ENCODE results near the gene MT1F. TPM values are rescaled to one million over a fixed set of nuclear protein-coding genes. Genes with fewer than 3 reads are reported as not detected.

The MT1F gene
- total and polyA plus RNA-seq, 2 of the 4 experiments (the other 2 are of a cell fraction) = 0.56 TPM; not detected in 1

DNA sequence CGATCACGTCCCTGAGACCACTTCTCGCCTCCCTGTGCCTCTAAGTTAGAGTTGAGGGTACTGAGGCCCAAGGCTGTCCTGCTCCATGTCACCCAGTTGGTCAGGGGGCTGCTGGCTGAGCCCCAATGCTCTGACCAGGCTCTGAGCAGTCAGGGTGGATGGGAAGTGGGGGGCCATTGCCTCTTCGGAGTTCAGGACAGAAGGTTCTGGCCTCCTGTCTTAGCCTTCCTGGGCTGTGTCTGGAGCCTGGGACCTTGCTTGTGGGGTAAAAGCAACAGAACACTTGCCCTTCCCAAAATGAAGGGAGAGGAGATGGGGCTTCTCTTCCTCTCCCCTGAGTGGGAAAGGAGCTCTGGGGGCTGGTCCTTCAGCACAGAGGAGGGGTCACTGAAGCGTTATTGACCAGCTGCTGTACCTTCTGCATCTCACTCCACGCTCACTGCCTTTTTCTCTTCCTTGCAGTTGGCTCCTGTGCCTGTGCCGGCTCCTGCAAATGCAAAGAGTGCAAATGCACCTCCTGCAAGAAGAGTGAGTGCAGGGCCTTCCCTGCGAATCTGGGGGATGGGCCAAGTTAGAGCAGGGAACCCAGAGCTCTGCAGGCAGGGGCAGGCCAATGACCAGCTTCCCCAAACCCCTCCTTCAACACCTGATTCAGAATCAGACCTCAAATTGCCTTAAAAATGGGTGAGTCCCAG lies 25.1 kb downstream of the MT1F start:
- Histone ChIP-seq H2BK5ac (ENCODE audit: low read depth, low read length, poor library complexity, severe bottlenecking) (no peak overlapping the region), H3K18ac (ENCODE audit: low read depth, low read length) (peak overlapping the region; percentile 39), H3K4ac (ENCODE audit: low read depth, low read length) (peak overlapping the region; percentile 77), H3K9me3 (ENCODE audit: control insufficient read depth, insufficient read depth, low read length) (peaks cover 3% of the 10 kb centered on the region; the same call in 1 of the 2 replicates), H2BK120ac (ENCODE audit: low read depth, low read length) (peak overlapping the region; percentile 69; the same call in 1 of the 2 replicates), H3K4me1 (ENCODE audit: control insufficient read depth, insufficient read depth, low read length) (peaks cover 7% of the 10 kb centered on the region; the same call in 1 of the 2 replicates), H3K14ac (replicated peaks; ENCODE audit: low read depth, low read length) (peak overlapping the region; percentile 75), H3K27me3 (ENCODE audit: control insufficient read depth, insufficient read depth, low read length) (peaks cover under 1% of the 10 kb centered on the region; the same call in 1 of the 2 replicates), H2AK5ac (ENCODE audit: low read depth, low read length) (peak overlapping the region; percentile 81), H3K36me3 (ENCODE audit: control insufficient read depth, insufficient read depth, low read length) (no peaks in the 10 kb centered on the region; the same call in 1 of the 2 replicates), H4K20me1 (ENCODE audit: insufficient read depth, low read length) (no peaks in the 10 kb centered on the region), H2AK9ac (replicated peaks; ENCODE audit: low read depth, low read length, poor library complexity) (peak overlapping the region; percentile 90), H3K9ac (ENCODE audit: low read depth, low read length) (peak overlapping the region; percentile 77), H4K8ac (ENCODE audit: low read depth in 2 of 2, low read length in 2 of 2) (peak overlapping the region; percentile 53 to 67; a peak in 3 of 4 replicates), H3K4me2 (ENCODE audit: low read depth, low read length) (peak overlapping the region; percentile 93), H4K5ac (ENCODE audit: low read depth, low read length) (no peak overlapping the region; the same call in 1 of the 2 replicates), H4K91ac (ENCODE audit: insufficient read depth, low read depth, low read length) (peak overlapping the region; percentile 53), H2AFZ (replicated peaks; ENCODE audit: low read length, poor library complexity) (peak overlapping the region; percentile 94), H3K9me1 (ENCODE audit: insufficient read depth, low read length) (no peaks in the 10 kb centered on the region), H2BK20ac (ENCODE audit: low read depth, low read length) (peak overlapping the region; percentile 21; the same call in 1 of the 2 replicates), H2BK15ac (ENCODE audit: low read depth, low read length) (no peak overlapping the region; the same call in 2 of the 3 replicates), H3K79me1 (ENCODE audit: low read depth in 1 of 2, low read length in 2 of 2) (peaks cover 3% of the 10 kb centered on the region in 2 experiments; a peak in 1 of 4 replicates), H3K23ac (ENCODE audit: low read depth, low read length) (peak overlapping the region; percentile 73), H3K4me3 (ENCODE audit: insufficient read depth, low read depth, low read length) (peak overlapping the region; percentile 58), H3K56ac (ENCODE audit: extremely low read depth, insufficient read depth, low read length) (peak overlapping the region; percentile 60), H3K27ac (ENCODE audit: insufficient read depth, low read length) (peak overlapping the region; percentile 18; the same call in 1 of the 2 replicates)
- intact Hi-C loops (cut with micrococcal nuclease) (loop anchor here (5.0 kb wide), 2 partner anchors 56 to 76 kb away; partner anchors contain the start of genes MT1E and MT2A), dilution Hi-C loops (cut with HindIII; ENCODE audit: low sequenced_read_pairs, unreplicated experiment) (no loop called here), in situ Hi-C loops (cut with MboI; ENCODE audit: low sequenced_read_pairs) (no loop called here)
- WGBS, 2 experiments (ENCODE audit: extremely low coverage in 2 of 2, insufficient read length in 1 of 2) = no CpG with 5 or more reads among the region's 8 CpGs
- BruUV-seq (replicated peaks) = no TSS peak
- CTCF ChIA-PET = interaction anchor here (1.8 kb wide), 1 partner anchor 10 kb away, joined by 8 read pairs; no protein-coding TSS in a partner anchor
- ATAC-seq (ENCODE audit: low read depth) (peak; percentile 22), DNase-seq (no peak)
- POLR2A ChIA-PET (ENCODE audit: unreplicated experiment) = no interaction called here
- TF ChIP-seq, protein P1, sequence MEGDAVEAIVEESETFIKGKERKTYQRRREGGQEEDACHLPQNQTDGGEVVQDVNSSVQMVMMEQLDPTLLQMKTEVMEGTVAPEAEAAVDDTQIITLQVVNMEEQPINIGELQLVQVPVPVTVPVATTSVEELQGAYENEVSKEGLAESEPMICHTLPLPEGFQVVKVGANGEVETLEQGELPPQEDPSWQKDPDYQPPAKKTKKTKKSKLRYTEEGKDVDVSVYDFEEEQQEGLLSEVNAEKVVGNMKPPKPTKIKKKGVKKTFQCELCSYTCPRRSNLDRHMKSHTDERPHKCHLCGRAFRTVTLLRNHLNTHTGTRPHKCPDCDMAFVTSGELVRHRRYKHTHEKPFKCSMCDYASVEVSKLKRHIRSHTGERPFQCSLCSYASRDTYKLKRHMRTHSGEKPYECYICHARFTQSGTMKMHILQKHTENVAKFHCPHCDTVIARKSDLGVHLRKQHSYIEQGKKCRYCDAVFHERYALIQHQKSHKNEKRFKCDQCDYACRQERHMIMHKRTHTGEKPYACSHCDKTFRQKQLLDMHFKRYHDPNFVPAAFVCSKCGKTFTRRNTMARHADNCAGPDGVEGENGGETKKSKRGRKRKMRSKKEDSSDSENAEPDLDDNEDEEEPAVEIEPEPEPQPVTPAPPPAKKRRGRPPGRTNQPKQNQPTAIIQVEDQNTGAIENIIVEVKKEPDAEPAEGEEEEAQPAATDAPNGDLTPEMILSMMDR (conservative IDR thresholded peaks at IDR 0.05; ENCODE audit: low read depth, low read length) = no peak
- TF ChIP-seq BHLHE40 (IDR thresholded peaks at IDR 0.05; ENCODE audit: low read depth, low read length) (no peak), RFX5 (IDR thresholded peaks at IDR 0.05; ENCODE audit: low read depth, low read length) (no peak), MAZ (IDR thresholded peaks at IDR 0.05; ENCODE audit: borderline replicate concordance, low read depth, low read length) (no peak; the same call in 1 of the 2 replicates), RAD21 (IDR thresholded peaks at IDR 0.05; ENCODE audit: low read length) (no peak), NFE2L2 (IDR thresholded peaks at IDR 0.05; ENCODE audit: low read depth, low read length) (no peak)
- TF ChIP-seq, protein P2, sequence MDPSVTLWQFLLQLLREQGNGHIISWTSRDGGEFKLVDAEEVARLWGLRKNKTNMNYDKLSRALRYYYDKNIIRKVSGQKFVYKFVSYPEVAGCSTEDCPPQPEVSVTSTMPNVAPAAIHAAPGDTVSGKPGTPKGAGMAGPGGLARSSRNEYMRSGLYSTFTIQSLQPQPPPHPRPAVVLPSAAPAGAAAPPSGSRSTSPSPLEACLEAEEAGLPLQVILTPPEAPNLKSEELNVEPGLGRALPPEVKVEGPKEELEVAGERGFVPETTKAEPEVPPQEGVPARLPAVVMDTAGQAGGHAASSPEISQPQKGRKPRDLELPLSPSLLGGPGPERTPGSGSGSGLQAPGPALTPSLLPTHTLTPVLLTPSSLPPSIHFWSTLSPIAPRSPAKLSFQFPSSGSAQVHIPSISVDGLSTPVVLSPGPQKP (IDR thresholded peaks at IDR 0.05; ENCODE audit: borderline replicate concordance, low read depth, low read length) = no peak
- TF ChIP-seq, protein P3, sequence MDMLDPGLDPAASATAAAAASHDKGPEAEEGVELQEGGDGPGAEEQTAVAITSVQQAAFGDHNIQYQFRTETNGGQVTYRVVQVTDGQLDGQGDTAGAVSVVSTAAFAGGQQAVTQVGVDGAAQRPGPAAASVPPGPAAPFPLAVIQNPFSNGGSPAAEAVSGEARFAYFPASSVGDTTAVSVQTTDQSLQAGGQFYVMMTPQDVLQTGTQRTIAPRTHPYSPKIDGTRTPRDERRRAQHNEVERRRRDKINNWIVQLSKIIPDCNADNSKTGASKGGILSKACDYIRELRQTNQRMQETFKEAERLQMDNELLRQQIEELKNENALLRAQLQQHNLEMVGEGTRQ (IDR thresholded peaks at IDR 0.05; ENCODE audit: low read depth, low read length) = no peak
